Hindlimb muscle (tissue), 1 donor: ENCODE data around the gene CPPED1. TPM values are rescaled to one million over a fixed set of nuclear protein-coding genes. Genes with fewer than 3 reads are reported as not detected.

ENCODE experiments used
- DNase-seq: peaks from one replicate; pipeline ENCODE4 v3.0.0-alpha.2; 2013
- polyA plus RNA-seq: library from polyadenylated mRNA; unstranded; fragments of 120-200 nt; gene quantifications from one replicate; pipeline ENCODE4 v1.2.1, GENCODE V29; 2013; ENCODE audit not compliant: insufficient read length

The CPPED1 gene
- polyA plus RNA-seq, 1 donor = 7.9 TPM

DNA sequence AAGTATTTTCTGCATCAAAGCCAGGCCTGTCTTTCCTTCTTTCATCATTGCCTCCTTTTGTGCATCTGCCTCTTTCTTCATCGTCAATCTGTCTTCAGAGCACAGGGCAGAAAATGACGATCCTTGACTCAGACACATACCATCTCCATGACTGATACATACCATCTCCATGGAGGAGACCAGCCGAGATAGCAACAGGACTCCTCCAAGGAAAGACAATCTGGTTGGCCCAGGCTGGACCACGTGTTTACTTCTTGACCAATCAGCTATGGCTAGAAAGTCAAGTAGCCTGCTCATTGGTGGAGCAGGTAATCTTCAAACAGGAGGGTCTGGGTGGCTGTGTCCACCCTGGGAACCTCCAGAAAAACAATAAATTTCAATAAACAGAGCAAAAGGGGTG is 164.6 kb downstream of the CPPED1 start:
- no peak for DNase-seq

DNA sequence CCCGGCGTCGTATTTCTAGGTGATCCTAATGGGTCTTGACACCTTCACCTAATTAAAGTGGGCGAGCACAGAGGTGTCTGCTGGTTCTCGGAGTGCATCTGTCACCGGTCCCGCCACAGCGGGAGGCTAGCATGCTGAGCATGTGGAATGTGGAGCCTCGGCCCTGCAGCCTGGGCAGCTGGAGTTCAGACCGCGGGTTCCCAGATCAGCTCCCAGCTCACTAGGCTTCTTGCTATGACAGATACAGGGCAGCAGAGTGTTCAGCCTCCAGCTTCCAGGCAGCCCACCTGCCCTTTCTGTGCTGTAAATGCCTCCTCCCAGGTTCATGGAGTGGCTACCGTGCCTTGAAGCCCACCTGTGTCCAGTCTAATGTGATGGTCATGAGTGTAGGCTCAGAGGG is 166.7 kb downstream of the CPPED1 start:
- no peak for DNase-seq

DNA sequence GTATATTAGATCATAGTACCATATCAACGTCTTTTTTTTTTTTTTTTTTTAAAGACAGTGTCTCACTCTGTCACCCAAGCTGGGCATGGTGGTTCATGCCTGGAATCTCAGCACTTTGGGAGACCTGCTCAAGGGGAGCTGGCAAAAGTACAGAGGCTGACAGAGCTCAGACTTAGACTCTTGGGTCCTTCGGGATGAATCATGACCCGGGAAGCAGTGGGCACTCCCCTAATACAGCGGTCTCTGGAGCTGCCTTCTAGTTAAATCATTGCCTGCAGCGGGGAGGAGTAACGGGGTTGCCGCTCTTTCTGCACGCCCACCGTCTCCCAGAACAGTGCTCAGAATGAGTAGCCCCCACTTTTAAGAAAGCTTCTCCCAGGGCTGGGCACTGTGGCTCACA is 174.4 kb downstream of the CPPED1 start:
- DNase-seq = no peak

DNA sequence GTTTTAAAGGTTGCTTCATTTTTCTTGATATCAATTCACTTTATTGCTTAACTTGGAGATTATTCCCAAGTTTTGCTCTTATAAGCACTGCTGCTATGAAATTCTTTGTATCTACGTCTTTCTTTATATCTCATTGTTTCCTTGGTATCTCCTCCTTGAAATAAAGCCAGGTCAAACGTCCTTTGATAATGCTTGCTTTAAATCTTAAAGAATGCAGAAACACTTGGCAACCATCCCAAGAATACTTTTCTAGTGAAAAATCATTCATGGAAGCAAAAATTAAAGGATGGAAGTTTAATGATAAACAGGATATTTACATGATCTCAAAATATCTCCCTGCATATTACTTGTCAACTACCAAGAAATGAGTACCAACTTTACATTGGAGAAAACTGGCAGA is 175.2 kb downstream of the CPPED1 start:
- no peak for DNase-seq

DNA sequence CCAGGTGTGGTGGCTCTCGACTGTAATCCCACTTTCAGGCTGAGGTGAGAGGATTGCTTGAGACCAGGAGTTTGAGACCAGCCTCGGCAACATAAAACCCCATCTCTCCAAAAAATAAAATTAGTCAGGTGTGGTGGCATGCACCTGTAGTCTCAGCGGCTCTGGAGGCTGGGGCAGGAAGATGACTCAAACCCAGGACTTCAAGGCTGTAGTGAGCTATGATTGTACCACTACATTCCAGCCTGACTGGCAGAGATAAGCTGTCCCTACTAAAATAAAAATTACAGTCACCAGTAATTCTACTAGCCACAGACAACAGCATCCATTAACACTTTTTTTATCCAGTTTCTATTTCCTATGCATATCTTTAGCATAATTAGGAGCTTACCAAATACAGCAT is 176.3 kb downstream of the CPPED1 start:
- no peak for DNase-seq

DNA sequence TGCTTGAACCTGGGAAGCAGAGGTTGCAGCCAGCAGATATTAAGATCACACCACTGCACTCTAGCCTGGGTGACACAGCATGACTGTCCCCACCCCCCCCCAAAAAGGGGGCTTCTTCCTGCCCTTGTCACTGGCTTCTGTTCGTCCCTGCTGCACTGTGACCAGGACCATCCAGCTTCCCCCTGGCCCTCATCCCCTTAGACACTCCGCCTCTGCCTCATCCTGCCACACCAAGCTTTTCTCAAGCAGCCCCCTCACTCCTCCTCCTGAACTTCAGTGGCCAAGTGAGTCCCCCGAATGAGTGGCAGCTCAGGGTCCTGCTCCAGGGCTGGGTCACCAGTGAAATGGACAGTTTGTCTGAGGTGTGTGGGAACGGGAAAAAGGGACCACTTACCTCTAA is 177.3 kb downstream of the CPPED1 start:
- DNase-seq = no peak

DNA sequence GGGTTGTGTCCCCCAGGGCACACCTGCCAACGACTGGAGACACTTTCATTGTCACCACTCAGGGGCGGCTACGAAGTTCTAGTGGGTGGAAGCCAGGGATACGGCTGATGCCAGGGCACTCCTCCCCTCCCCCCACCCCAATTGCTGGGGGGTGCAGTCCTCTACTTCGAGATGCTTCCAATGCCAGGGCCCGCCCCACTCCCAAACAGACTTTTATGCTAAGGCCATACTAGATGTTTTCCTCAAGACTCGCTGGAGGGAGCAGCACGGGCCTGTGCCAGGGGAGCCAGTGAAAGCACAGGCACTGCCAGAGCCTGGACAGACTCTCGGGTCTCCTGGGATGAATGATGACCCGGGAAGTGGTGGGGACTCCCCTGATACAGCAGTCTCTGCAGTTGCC is 178.0 kb downstream of the CPPED1 start:
- DNase-seq = no peak

DNA sequence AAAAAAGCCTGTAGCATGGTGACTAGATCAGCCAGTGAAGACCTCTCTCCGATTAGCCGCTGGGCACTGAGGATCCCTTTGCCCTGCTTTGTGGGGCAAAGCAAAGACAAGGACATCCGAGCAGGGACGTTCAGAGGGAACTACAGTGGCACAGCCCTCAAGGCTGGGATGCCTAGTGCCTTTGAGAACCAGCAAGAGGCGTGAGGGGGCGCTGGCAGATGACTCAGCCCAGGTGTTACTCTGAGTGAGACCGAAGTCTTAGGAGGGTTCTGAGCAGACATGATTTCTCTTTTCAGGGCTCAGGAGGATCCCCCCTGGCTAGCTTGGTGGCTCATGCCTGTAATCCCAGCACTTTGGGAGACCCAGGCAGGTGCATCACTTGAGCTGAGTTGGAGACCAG is 178.6 kb downstream of the CPPED1 start:
- no peak for DNase-seq

DNA sequence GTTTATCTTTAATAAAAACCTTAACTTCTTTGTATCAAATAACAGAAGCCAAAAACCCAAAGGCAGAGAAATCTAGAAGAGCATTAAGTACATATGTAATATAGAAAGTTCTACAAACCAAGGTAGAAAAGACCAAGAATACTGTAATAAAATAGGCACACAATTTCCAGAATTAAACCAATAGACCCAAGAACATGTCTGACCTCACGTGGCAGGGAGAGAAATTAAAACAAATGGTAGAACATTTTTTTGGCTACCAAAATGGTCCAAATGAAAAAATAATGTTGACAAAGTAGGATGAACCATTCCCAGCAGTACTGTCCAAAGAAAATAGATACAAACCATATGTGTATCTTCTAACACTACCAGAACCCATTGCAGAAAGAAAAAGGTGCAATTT is 183.5 kb downstream of the CPPED1 start:
- no peak for DNase-seq

DNA sequence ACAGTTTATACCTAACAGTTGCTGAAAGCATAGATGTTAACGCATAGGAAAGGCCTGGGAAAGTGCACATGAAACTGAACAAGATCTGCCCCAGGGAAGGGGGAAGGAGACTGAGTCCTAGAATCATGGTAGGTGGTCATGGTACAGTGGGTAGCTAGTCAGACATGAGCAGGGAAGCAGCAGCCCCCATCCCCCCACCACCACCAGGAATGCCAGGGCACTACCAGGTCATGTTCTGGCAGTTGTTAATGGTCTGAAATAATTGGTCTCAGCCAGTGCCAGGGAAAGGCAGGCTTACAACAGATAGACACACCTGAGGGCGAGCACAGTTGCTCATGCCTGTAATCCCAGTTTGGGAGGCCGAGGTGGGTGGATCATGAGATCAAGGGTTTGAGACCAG is 185.2 kb downstream of the CPPED1 start:
- no peak for DNase-seq

DNA sequence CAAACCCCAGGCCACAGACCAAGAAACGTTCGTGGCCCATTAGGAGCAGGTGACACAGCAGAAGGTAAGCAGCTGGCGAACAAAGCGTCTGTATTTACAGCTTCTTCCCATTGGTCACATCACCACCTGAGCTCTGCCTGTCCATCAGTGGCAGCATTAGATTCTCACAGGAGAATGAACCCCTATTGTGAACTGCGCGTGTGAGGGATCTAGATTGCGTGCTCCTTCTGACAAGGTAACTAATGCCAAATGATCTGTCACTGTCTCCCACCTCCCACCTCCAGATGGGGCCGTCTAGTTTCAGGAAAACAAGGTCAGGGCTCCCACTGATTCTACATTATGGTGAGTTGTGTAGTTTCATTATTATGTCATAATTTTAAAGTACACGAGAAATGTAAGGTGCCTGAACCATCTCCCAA is 186.3 kb downstream of the CPPED1 start:
- DNase-seq = no peak

DNA sequence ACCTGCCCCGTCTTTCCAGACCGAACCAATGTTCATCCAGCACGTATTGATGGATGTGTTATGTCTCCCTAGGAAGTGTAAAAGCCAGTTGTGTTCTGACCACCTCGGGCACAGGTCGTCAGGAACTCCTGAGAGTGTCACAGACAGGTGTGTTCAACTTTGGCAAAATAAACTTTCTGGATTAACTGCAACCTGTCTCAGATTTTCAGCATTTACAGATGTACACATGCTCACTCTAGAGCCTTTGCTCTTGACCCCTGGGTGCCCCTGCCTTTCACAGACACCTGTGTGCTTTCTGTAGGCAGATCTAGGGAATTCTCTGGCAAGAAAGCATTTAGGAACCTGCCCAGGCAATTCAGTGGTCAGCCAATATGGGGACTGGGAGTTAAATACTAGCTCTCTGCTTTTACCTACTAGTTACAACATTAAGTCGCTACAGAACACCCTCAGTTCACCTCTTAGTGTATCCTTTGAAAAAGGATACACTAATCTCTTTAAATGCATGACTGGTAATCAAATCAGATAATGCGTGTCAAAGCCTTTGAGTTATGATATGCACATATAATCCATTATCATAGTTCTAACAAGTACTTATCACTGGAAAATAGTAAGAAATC is 188.9 kb downstream of the CPPED1 start:
- no peak for DNase-seq

DNA sequence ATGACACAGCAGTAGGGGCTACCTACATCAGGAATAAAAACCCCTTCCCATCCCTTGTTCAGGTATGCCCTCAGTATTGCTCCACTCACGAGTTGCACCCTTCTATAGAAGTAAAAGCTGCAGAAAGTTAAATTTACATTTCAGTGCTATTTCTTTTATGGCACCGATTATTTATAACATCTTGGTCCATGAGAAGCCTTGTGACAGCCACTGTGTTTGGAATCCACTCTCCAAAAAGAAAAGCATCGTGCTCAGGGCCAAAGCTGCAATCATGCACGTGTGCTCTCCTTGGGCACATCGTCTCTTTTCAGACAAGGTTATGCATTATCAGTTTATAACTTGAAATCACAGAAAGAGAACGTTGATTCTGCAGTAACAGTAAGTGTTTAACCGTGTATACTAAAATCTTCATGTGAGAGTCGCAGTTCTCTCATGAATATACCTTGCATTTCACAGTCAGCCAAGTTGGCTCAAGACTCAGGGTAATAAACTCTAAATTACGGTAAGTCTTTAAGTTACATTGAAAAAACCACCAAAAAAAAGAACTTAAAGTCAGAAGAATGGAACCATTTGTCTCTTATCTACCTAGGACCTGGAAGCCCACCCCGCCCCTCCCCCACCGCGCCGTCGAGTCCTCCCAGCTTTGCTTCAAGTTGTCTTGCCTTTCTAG is 189.6 kb downstream of the CPPED1 start:
- no peak for DNase-seq

DNA sequence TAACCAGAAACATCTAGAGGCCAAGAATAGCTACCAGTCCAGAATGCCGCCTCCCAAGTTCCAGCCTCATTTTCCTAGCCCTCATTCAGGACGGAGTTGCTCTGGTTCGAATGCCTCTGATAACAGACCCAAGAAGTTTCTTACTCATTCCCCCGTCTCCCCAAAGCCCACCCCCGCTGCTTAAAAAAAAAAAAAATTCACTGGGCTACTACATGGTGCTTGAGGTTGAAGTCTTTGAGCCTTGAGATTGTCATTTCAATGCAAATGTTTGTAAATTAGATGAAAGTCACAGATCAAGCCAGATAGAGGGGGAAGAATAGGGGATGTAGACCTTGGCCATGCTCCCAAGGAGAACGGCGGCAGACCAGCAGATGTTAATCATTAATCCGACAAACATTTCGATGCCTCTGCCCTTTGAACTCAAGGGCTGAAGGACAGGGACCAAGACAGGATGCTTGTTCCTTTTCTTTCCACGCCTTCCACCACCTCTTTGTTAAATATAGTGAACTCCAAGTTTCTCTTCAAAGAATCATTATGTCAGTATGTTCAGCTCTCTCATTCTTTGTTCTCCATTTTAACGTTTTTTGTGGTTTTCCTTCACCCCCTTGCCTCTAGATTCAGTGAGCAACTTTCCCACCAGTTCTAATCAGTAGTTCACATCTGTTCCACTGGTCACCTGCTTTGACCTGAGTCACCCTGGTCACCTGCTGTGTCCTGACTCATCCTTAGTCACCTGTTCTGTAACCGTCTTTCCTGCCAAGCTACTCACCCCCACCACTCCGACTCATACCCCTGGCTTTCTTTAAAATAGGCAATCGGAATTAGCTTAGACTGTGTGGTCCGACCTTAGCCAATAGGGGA is 190.3 kb downstream of the CPPED1 start:
- no peak for DNase-seq

DNA sequence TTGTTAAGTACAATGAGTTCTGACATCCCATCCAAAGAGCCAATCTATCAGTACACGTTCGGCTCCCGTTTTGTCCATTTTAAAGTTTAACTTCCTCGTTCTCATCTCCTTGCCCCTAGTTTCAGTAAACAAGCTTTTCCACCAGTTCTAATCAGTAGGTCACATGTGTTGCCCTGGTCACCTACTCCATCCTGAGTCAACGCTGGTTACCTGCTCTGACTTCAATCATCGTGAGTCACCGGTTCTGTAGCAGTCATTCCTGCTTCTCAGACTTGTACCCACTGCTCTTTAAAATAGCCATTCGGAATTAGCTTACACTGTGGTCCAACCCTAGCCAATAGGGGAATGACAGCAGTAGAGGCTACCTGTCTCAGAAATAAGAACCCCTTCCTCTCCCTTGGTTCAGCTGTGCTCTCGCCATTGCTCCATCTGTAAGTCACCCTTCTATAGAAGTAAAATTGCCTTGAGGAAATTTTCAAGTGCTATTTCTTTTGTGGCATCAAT is 191.0 kb downstream of the CPPED1 start:
- DNase-seq = no peak

DNA sequence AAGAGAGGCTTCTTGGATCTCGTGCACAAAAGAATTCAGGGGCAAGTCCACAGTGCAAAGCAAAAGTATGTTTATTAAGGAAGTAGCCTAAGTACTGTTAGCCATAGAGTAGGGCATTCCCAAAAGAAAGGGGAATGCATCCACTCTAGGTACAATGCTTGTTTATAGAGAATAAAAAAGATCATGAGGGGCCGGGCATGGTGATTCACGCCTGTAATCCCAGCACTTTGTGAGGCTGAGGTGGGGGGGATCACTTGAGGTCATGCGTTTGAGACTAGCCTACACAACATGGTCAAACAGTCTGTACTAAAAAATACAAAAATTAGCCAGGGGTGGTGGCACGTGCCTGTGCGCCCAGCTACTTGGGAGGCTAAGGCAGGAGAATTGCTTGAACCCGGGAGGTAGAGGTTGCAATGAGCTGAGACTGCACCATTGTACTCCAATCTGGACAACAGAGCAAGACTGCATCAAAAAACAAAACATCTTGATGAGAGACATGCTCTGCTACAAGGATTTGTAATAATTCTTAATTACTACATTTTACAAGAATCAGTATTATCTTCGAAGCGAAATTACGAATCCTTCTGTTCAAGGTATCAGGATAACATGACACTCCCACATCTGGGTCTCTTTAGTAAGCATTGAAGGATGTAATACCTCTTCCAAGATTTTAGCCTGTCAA is 191.6 kb downstream of the CPPED1 start:
- DNase-seq = no peak

DNA sequence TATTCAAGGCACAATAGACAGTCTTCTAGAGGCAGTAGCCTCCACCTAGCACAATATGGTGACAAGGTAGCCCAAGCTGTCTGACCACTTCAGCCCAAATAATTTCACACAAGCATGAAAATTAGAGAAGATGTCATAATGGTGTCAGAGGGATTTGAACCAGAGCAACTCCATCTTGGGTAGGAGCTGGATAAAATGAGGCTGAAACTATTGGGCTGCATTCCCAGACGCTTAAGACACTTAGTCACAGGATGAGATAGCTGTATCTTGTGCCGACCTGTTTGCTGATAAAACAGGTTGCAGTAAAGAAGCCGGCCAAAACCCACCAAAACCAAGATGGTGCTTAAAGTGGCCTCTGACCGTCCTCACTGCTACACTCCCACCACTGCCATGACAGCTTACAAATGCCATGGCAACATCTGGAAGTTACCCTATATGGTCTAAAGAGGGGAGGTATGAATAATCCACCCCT is 192.6 kb downstream of the CPPED1 start:
- no peak for DNase-seq

DNA sequence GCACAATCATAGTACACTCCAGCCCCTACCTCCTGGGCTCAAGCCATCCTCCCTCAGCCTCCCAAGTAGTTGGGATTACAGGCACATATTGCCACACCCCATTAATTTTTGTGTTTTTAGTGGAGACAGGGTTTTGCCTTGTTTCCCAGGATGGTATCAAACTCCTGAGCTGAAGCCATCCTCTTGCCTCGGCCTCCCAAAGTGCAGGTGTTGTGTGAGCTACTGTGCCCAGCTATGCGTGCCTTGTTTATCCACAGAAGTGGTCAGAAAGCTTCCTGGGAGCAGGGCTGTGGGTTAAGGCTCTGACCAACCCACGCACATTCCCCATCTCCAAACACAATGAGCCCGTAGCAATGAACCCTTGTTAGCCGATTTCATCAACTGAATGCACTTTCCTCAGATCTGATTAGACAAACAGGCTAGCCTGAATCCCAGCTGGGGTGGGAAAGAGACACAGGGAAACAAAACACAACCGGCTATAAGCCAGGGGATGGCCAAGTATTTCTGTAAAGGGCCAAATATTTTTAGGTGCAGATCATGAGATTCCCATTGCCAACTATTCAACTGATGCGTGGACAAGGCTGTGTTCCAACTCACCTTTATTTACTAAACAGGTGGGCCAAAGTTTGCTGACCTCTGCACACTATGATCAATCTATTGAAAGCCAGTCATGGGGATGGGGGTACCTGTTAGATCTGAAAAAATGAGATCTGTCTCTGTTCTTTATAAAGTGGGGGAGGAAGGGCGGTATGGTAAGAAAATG is 193.6 kb downstream of the CPPED1 start:
- no peak for DNase-seq
